AG08395 (cell line): ENCODE results near the gene RECQL.
A peak's percentile ranks its signal among the peaks of the same experiment; 100 is the strongest.
"Not testable (repeated sequence)": the region's sequence is repeated elsewhere in the genome, so short reads cannot be mapped to it uniquely, and the experiment has no call there.

ENCODE experiments used
- DNase-seq: peaks from one replicate; pipeline ENCODE4 v3.0.0; 2012; ENCODE audit warnings: mixed read lengths, low spot score

Gene RECQL

DNA sequence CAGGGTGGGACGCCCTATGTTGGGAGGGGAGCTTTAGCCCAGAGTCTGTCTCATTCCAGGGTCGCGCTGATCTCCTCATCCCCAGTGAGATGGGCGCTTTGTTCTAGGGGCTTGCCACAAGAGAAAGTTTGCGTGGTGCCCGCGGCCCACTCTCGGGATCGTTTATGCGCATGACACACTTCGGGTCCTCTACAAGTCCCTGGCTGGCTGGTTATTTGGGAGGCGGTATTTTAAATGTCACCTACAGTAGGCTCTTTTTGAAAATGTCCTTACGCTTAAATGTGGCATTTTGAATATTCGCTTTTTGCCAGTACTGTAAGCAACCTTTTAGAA is 695 bp upstream of the RECQL start:
- peak; percentile 38 for DNase-seq

- no peak for DNase-seq
These were observed 613 bp downstream of the RECQL start for GRCh38 chr12:21500786-21501257.

- no peak for DNase-seq
These were observed 1.7 kb downstream of the RECQL start for GRCh38 chr12:21499765-21500164.

GRCh38 chr12:21485998-21486397 is 15.4 kb downstream of the RECQL start:
- no peak for DNase-seq

DNA sequence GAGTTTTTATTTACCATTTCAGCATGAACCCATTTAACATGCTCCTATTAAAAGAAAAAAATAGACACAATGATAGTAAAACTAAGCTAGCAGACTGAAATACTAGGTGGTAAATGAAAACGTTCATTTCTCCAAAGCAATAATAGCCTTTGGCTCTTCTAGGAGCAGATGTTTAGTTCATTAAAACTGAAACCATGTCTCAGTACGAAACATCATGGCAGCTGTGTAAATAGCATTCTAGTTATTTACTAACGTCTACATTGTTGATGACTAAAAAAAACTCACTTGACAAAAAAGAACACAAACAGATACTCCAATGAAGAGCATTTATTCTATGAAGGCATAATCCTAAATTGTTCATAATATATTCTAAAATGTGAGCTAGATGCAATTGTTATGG is 17.9 kb downstream of the RECQL start:
- DNase-seq, result no peak

DNA sequence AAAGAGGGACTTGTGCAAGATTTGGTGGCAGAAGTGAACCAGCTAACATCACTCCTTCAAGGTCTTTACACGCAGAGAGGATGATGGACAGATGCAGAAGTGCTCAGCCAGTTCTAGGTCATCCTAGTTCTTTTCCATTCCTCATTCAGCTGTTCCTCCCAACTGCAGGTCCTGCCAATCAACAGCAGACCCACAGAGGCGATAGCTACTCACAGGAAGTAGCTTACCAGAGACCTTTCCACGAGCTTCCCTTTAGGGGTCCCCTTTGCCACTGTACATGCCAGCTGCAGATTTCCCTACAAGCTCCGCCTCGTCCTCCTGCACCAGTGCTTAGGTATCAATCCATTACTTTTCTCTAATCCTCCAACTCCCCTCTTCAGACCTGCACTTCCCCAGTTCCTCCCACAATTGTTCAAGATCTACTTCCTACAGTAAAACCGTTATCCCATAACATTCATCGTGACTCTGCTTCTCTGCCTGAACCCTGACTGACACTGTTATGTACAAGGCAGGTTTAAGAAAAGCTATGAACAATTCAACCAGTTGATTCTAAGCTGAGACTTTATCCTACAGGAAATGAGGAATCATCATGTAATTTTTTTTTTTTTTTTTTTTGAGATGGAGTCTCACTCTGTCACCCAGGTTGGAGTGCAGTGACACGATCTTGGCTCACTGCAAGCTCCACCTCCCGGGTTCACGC is 22.5 kb downstream of the RECQL start:
- DNase-seq, result no peak

GRCh38 chr12:21476949-21477348 is 24.5 kb downstream of the RECQL start:
- peak; percentile 43 for DNase-seq

GRCh38 chr12:21475552-21475951 is 25.9 kb downstream of the RECQL start:
- no peak for DNase-seq

DNA sequence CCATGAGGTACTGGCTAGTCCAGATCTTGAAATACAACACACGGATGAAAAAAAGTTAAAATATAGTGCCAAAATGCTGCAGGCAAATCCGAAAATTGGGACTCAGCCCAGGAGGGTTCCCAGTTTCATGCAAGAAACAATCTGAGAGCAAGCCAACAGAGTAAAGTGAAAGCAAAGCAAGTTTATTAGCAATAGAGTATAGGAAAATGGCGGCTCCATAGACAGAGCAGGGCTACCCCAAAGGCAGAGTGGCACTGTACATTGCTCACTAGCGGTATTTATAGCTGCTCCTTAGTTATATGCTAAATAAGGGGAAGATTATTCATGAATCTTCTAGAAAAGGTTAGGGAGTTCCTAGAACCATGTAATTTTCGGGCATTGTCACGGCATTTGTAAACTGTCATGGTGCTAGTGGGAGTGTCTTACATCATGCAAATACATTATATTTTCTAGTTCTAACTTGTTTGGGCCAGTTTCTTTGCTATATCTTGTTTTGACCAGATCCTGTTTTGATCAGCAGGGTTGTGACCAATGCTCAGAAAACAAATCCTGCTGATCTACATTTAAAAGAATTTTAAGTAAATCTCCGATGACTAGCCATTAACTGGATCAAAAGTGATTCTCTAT is 29.1 kb downstream of the RECQL start:
- no peak for DNase-seq

DNA sequence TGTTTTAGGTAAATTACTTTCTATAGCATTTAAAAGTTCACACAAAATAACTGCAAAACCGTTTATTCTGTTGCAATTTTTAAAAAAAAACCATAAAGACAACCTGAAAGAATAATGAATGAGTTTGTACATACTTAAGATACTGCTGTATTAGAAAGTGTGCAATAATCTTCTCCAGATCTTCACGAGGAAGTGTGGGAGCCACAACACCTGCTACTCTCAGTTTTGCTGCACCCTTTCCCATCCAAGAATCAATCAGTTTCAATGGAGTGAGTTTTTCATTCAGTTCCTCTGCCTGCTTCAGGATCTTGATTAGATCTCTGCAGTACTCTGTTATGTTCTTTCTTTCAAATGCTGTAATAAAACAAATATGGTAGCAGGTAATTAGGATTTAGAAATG is 30.1 kb downstream of the RECQL start:
- no peak for DNase-seq

DNA sequence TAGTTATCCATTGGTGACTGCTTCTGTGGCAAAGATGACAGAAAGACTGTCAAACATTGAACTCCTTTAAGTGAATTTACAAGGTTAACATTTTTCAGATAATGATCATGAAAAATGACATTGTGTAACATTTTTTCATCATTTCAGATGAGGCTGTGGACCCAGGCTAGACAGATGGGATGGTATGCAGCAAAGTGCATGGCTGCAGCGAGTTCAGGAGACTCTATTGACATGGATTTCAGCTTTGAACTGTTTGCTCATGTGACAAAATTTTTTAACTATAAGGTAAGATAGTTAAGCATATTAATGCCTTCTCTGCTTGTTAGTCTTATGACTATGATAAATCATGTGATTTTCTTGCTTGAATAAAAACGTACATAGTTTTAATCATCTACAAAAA is 34.1 kb downstream of the RECQL start:
- not testable (repeated sequence) for DNase-seq

DNA sequence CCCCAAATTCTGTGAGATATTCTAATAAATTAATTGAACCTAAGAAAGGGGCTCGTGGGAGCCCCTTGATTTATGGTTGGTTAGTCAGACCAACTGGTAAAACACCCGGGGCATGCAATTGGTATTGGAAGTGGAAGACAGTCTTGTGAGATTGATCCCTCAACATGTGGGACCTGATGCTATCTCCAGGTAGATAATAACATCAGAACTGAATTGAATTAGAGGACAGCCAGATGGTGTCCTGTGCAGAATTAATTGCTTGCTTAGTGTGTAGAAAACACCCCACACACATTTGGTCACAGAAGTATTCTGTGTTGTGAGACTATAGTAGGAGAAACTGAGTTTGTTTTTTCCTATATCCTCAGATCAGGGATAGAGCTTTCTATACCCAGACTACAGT is 42.0 kb downstream of the RECQL start:
- no peak for DNase-seq

DNA sequence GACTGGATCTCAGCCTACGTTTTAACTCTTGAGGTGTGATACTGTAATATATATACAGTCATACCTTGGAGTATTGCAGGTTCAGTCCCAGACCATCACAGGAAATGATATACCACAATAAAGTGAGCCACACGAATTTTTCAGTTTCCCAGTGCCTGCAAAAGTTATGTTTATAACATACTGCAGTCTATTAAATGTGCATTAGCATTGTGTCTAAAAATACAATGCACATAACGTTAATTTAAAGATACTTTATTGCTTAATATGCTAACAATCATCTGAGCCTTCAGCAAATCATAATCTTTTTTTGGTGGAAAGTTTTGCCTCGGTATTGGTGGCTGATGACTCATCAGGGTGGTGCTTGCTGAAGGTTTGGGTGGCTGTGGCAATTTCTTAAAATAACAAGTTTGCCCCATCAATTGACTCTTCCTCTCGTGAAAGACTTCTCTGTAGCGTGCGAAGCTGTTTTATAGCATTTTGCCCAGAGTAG is 45.1 kb downstream of the RECQL start:
- DNase-seq, result no peak

- DNase-seq, result no peak
These were observed 48.1 kb downstream of the RECQL start for GRCh38 chr12:21453312-21453852.

DNA sequence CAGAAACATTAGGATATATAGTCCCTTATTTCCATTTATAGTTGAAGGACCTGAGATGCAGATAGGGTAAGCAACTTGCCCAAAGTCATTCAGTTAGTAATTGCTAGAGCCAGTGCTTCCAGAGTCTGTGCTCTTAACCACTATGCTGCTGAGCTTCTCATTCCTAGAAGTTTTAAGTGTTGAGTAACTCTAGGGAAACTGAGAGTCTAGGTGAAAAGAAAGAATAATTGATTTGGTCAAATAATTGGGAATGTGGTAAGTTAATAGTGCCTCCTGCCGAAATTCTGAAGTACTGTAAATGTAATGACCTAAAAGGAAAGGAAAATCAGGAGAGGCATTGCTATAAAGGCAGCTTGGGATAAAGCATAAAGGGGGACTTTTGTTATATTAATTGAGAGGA is 49.9 kb downstream of the RECQL start:
- DNase-seq, result peak; percentile 26

DNA sequence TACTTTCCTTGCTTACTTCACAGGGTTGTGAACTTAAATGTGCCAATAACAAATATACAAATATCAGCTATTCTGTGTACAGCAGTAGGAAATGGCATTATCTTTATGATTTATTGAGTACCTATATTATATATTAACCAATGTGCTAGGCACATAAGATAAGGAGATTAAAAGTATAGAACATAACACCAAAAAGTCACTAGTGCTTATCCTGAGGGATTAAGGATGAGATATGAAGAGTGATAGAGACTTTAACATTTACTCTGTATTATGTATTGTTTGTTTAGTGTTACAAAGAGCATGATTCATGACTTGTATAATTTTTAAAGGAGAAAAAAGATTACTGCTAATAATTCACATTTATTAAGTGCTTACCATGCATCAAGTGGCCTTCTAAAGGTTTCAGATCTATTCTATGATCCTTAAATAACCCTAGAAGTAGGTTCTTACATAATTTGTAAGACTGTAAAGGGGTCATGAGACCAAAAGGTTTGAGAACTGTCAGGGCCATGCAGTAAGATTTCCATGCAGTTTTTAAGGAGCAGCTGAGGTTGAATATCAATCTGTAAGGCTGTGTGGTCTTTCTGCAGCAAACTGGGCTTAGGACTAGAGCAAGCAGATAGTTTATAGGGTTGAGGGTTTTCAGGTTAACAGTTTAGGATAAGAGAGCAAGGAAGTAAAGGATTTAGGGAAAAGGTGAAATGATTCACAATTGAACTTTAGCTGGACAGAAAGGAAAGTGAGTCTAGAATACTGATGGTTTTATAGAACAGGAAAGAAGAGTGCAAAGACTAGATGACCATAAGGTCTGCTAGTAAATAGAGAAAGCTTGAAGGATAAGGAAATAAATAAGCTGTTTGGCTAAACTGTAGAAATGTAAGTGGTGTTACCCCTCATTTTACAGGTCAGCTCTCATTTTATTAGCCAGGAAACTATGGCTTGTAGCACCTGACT is 57.0 kb downstream of the RECQL start:
- no peak for DNase-seq

DNA sequence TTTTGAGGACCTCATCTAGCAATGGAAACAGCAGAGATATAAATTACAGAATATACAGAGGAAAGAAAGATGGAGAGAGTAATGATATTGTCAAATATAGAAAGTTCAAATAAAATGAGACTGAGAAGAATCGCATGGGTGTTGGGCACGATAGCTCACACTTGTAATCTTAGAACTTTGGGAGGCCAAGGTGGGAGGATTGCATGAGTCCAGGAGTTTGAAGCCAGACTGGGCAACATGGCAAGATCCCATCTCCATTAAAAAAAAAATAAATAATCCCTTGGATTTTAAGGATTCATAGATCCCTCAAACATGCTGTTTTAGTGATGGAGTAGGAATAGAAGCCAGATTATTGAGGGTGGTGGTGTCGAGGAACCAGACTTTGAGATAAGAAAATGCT is 62.1 kb downstream of the RECQL start:
- DNase-seq, result no peak

GRCh38 chr12:21438643-21439042 is 62.8 kb downstream of the RECQL start:
- no peak for DNase-seq

GRCh38 chr12:21434699-21435098 is 66.7 kb downstream of the RECQL start:
- DNase-seq, result no peak

DNA sequence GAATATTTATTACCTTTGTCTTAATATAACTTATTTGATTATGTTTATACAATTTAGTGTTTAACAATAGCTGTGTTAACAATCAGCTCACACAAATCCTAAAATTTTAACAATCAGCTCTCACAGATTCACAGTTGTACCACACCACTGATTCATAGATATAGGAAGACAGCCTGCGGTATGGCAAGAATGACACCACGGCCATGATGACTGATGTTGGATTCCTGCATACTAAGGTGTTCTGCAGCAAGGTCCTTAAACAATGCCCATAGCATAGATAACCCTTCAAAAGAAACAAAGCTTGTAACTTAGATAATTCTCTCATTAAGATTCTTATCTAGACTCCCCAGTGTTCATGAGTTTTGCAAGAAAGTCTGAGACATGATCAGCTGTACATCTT is 67.9 kb downstream of the RECQL start:
- no peak for DNase-seq

DNA sequence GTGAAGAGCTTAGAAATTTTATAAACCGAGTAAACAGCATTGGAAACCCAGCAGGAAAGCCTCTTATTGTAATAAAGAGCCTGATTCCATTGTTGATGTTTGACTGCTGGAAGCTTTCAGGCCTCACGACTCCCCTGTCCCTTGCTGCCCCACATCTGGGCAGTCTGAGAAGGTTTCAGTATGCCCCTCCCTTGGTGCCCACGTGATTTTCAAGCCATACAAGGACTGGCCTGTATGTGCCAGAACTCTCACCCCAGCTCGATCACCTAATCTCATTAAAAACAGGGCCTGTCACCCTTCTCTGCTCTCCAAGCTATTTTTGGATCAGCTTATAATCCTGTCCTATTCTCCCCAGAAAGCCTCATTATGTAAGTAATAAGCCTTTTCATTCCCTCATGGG is 71.4 kb downstream of the RECQL start:
- DNase-seq, result no peak

DNA sequence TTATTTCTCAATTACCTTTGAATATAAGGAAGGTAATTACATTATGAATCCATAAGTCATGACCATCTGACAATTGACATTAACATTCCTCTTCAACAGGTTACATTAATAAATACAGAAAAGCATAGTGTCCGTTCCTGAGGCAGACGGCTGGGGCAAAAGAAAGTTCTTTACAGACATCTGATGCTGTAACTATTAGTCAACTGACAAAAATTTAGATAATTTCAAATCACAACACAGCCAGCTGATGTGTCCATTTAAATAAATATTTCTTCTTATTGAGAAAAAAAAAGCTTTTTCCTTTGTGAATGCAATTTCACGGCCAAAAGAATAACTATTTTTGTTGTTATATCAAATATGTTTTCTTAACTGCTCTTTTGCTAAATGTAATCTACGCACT is 73.2 kb downstream of the RECQL start:
- DNase-seq, result no peak
